ENCODE data around the gene AP2A2.
A peak's percentile ranks its signal among the peaks of the same experiment; 100 is the strongest.

AP2A2 gene

GRCh38 chr11:887589-887988, 38.1 kb upstream of the AP2A2 start:
- DNase-seq (ENCODE audit: low read depth, low spot score) = no peak
- TF ChIP-seq POLR2AphosphoS5 (IDR thresholded peaks at IDR 0.05; ENCODE audit: borderline replicate concordance, low read depth, low read length) (no peak), EZH2 (IDR thresholded peaks at IDR 0.05) (no peak), FOXP2 (optimal IDR thresholded peaks at IDR 0.05; ENCODE audit: control extremely low read depth, extremely low read length, insufficient read depth) (no peak)
- Histone ChIP-seq H3K9me3 (ENCODE audit: low read depth, low read length) (no peaks in the 10 kb centered on the region), H3K36me3 (ENCODE audit: insufficient read depth, low read length) (no peaks in the 10 kb centered on the region; the same call in 1 of the 2 replicates), H3K4me3 (no peak overlapping the region), H3K27ac (no peak overlapping the region), H3K9ac (ENCODE audit: insufficient read length) (no peak overlapping the region)

DNA sequence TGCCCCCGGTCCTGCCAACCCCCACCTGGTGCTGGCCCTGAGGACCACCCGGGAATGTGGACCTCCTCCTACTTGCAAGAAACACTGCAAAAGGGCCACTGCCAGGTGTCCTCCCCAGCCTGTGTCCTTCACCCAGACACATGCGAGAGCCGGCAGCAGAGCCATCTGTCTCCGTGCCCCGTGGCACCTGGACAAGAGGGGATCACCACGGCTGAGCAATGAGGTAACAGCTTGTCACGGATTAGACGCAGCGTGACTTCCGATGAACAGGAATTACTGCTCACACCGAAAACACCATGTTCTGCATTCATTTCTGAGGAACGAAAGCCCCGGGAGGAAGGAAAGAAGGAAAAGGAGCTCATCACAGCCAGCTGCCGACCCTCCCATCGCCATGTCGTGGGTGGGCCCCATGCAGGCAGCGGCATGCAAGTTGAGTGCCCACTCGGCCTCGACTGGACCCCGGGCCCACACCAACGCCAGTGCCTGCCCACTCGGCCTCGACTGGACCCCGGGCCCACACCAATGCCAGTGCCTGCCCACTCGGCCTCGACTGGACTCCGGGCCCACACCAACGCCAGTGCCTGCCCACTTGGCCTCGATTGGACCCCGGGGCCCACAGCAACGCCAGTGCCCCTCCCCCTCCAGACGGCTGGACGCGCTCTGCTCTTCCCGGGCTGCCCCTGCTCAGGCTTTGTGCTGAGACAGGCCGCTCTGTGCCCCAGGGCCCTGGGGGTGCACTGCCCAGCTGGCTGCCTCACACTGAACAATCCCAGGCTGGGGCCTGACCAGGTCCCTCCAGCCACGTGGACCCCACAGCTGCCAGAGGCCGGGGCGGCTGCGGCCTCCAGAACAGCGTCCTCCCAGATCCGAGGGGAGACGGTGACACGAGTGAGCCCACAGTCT, 37.1 kb upstream of the AP2A2 start:
- DNase-seq (ENCODE audit: low read depth, low spot score) = no peak
- Histone ChIP-seq H3K27ac (no peak overlapping the region), H3K36me3 (ENCODE audit: insufficient read depth, low read length) (no peaks in the 10 kb centered on the region; the same call in 1 of the 2 replicates), H3K9ac (ENCODE audit: insufficient read length) (no peak overlapping the region), H3K9me3 (ENCODE audit: low read depth, low read length) (no peaks in the 10 kb centered on the region), H3K4me3 (no peak overlapping the region)
- TF ChIP-seq POLR2AphosphoS5 (IDR thresholded peaks at IDR 0.05; ENCODE audit: borderline replicate concordance, low read depth, low read length) (no peak), EZH2 (IDR thresholded peaks at IDR 0.05) (no peak), FOXP2 (optimal IDR thresholded peaks at IDR 0.05; ENCODE audit: control extremely low read depth, extremely low read length, insufficient read depth) (no peak)

GRCh38 chr11:889257-889656, 36.4 kb upstream of the AP2A2 start:
- Histone ChIP-seq H3K9ac (ENCODE audit: insufficient read length) (no peak overlapping the region), H3K27ac (no peak overlapping the region), H3K36me3 (ENCODE audit: insufficient read depth, low read length) (no peaks in the 10 kb centered on the region; the same call in 1 of the 2 replicates), H3K9me3 (ENCODE audit: low read depth, low read length) (no peaks in the 10 kb centered on the region), H3K4me3 (no peak overlapping the region)
- TF ChIP-seq EZH2 (IDR thresholded peaks at IDR 0.05) = no peak
- no peak for TF ChIP-seq POLR2AphosphoS5 (IDR thresholded peaks at IDR 0.05; ENCODE audit: borderline replicate concordance, low read depth, low read length)
- no peak for TF ChIP-seq FOXP2 (optimal IDR thresholded peaks at IDR 0.05; ENCODE audit: control extremely low read depth, extremely low read length, insufficient read depth)
- DNase-seq (ENCODE audit: low read depth, low spot score) = no peak

DNA sequence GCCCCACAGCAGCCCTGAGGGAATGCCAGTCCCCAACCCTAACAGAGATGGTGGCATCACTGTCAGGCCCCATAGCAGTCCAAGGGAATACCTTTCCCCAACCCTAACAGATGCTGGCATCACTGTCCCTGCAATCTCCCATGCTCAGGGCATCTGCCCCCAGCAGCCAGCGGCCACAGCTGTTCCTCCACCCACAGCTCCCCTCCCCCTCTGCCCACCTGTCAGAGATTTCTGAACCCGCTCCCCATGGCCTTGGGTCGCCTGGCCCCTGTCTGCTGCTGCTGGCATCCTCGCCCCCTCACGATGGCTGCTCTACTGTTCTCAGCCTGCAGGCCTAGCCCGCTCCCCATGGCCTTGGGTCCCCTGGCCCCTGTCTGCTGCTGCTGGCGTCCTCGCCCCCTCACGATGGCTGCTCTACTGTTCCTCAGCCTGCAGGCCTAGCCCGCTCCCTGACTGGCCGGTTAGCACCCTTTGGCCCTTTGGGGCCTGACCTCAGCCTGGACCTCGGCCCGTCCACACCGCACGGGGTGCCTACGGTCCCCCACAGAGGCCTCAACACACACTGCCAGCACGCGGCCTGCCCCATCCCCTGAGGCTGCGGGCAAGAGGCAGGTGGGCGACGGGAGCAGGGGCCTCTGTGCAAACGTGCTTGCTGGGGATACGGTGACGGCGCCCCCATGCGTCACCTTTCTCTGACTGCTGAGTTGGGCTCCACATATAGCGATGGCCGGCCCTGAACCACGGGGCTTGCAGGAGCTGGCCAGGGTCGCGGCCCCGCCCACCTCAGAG, 35.8 kb upstream of the AP2A2 start:
- Histone ChIP-seq H3K27ac (no peak overlapping the region), H3K36me3 (ENCODE audit: insufficient read depth, low read length) (no peaks in the 10 kb centered on the region; the same call in 1 of the 2 replicates), H3K9me3 (ENCODE audit: low read depth, low read length) (no peaks in the 10 kb centered on the region), H3K9ac (ENCODE audit: insufficient read length) (no peak overlapping the region), H3K4me3 (no peak overlapping the region)
- TF ChIP-seq POLR2AphosphoS5 (IDR thresholded peaks at IDR 0.05; ENCODE audit: borderline replicate concordance, low read depth, low read length) = no peak
- no peak for TF ChIP-seq FOXP2 (optimal IDR thresholded peaks at IDR 0.05; ENCODE audit: control extremely low read depth, extremely low read length, insufficient read depth)
- TF ChIP-seq EZH2 (IDR thresholded peaks at IDR 0.05) = no peak
- no peak for DNase-seq (ENCODE audit: low read depth, low spot score)

DNA sequence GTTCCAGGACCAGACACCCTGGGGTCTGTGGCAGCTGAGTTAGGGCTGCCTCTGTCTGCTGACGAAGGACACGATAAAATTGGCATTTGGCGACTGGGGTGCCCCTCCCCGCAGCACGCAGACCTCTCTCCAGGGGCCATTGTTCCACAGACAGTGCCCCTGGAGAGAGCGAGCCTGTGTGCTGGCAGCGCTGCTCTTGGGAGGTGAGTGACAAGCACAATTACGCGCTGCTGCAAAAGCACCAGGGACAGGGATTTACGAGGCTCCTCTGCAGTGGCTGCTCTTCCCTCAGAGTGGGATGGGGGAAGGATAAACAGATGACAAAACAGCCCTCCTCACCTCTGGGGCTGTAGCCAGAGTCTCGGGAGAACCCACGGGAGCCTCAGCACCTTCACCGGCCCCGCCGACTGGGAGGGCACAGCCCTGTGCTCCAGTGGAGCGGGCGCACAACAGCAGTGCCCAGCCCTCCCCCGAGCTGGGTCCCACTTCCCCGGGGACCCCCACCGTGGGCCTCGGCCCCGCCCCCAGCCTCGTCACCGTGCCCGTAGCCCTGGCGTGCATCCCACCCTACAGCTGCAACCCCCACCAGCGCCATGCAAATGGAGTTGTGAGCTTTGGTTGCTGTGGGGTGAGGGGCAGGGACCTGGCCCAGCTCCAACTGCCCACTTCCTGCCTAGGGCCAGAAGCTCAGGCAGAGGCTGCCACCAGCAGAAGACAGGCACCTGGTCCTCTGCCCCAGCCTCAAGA, 34.7 kb upstream of the AP2A2 start:
- TF ChIP-seq FOXP2 (optimal IDR thresholded peaks at IDR 0.05; ENCODE audit: control extremely low read depth, extremely low read length, insufficient read depth) (no peak), EZH2 (IDR thresholded peaks at IDR 0.05) (no peak), POLR2AphosphoS5 (IDR thresholded peaks at IDR 0.05; ENCODE audit: borderline replicate concordance, low read depth, low read length) (no peak)
- H3K36me3 ChIP-seq (ENCODE audit: insufficient read depth, low read length) = no peaks in the 10 kb centered on the region; the same call in 1 of the 2 replicates

GRCh38 chr11:893008-893654, 32.5 kb upstream of the AP2A2 start:
- Histone ChIP-seq H3K9me3 (ENCODE audit: low read depth, low read length) (no peaks in the 10 kb centered on the region), H3K27ac (no peak overlapping the region), H3K36me3 (ENCODE audit: insufficient read depth, low read length) (peaks cover under 1% of the 10 kb centered on the region; the same call in 1 of the 2 replicates), H3K9ac (ENCODE audit: insufficient read length) (no peak overlapping the region), H3K4me3 (no peak overlapping the region)
- TF ChIP-seq POLR2AphosphoS5 (IDR thresholded peaks at IDR 0.05; ENCODE audit: borderline replicate concordance, low read depth, low read length) (peak; percentile 35; the same call in 1 of the 2 replicates), EZH2 (IDR thresholded peaks at IDR 0.05) (no peak)
- DNase-seq (ENCODE audit: low read depth, low spot score) = no peak

More for the DNA sequence above, 34.7 kb upstream of the AP2A2 start:
- H3K9me3 ChIP-seq (ENCODE audit: low read depth, low read length) = no peaks in the 10 kb centered on the region
- DNase-seq (ENCODE audit: low read depth, low spot score) = no peak
- H3K4me3 ChIP-seq = peak overlapping the region; percentile 49
- no peak overlapping the region for H3K9ac ChIP-seq (ENCODE audit: insufficient read length)
- peak overlapping the region; percentile 39; the same call in 1 of the 2 replicates for H3K27ac ChIP-seq

DNA sequence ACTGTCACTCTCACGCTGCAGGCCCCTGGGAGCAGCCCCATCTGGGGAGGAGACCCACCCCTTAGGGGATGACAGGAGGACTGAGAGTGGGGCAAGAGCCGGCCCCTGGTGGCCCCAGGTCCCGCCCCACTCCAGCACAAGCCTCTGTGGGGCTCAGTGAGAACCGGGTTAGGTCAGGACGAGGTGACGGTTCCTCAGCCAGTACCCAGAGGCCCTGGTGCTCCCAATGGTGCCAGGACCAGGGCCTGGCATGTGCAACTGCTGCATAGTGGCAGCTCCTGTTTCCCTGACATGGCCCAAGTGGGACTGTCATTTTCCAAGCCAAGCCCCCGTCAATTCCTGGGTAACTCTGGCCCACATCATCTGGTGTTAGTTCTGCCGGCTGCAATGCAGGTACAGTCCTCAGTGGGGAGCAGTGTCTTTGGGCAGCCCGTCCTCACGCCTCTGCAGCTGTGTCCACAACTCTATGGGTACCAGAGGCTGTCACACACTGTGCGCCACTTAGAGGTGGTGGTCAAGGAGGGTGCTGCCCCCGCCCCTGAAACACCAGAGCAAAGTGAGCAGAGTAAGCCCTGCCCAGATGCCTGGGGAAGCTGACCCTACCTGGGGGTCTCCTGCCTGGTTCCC, 31.0 kb upstream of the AP2A2 start:
- Histone ChIP-seq H3K9ac (ENCODE audit: insufficient read length) (no peak overlapping the region), H3K9me3 (ENCODE audit: low read depth, low read length) (no peaks in the 10 kb centered on the region), H3K27ac (no peak overlapping the region), H3K36me3 (ENCODE audit: insufficient read depth, low read length) (peaks cover 14% of the 10 kb centered on the region; the same call in 1 of the 2 replicates), H3K4me3 (no peak overlapping the region)
- no peak for TF ChIP-seq POLR2AphosphoS5 (IDR thresholded peaks at IDR 0.05; ENCODE audit: borderline replicate concordance, low read depth, low read length)
- TF ChIP-seq EZH2 (IDR thresholded peaks at IDR 0.05) = no peak
- no peak for TF ChIP-seq FOXP2 (optimal IDR thresholded peaks at IDR 0.05; ENCODE audit: control extremely low read depth, extremely low read length, insufficient read depth)
- no peak for DNase-seq (ENCODE audit: low read depth, low spot score)

Measured in SK-N-MC (cell line).